Astrocyte (in vitro differentiated cells and primary cell): ENCODE results near the gene PDX1.

Experiments used
- CTCF ChIP-seq: IDR thresholded peaks from 2 replicates; pipeline ENCODE4 v1.5.1; 2011; ENCODE audit warnings: low read depth, mild to moderate bottlenecking, inconsistent platforms, low read length, moderate library complexity; ENCODE audit not compliant: insufficient read depth
- EZH2 ChIP-seq: IDR thresholded peaks from 2 replicates; pipeline ENCODE4 v1.6.1; 2012; ENCODE audit warnings: mild to moderate bottlenecking, low read length, inconsistent platforms; ENCODE audit not compliant: insufficient read depth

- TF ChIP-seq EZH2 (no peak), CTCF (no peak)
Observed at GRCh38 chr13:27933580-27934328, 14.0 kb downstream of the PDX1 start.
